ENCODE data around the gene ZNF407. TPM values are rescaled to one million over a fixed set of nuclear protein-coding genes. Genes with fewer than 3 reads are reported as not detected.

The ZNF407 gene
- total and polyA plus RNA-seq, 2 of the 13 experiments (the other 11 are each of a cell fraction or from before 2014, with no cell fraction given) = 2.3 to 8.7 TPM

- TF ChIP-seq, protein P1, sequence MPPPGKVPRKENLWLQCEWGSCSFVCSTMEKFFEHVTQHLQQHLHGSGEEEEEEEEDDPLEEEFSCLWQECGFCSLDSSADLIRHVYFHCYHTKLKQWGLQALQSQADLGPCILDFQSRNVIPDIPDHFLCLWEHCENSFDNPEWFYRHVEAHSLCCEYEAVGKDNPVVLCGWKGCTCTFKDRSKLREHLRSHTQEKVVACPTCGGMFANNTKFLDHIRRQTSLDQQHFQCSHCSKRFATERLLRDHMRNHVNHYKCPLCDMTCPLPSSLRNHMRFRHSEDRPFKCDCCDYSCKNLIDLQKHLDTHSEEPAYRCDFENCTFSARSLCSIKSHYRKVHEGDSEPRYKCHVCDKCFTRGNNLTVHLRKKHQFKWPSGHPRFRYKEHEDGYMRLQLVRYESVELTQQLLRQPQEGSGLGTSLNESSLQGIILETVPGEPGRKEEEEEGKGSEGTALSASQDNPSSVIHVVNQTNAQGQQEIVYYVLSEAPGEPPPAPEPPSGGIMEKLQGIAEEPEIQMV (CRISPR knock-in tag; IDR thresholded peaks at IDR 0.05; ENCODE audit: low read depth) = no peak
- TF ChIP-seq CENPT (CRISPR knock-in tag; IDR thresholded peaks at IDR 0.05; ENCODE audit: low read depth) (no peak), KLF16 (CRISPR knock-in tag; IDR thresholded peaks at IDR 0.05) (peak in 1 of 2 experiments; percentile 46; a peak in 1 of 4 replicates), HNF4G (IDR thresholded peaks at IDR 0.05; ENCODE audit: borderline replicate concordance, low read depth, low read length) (no peak), HNF4G (CRISPR knock-in tag; IDR thresholded peaks at IDR 0.05; ENCODE audit: borderline replicate concordance, low read depth) (no peak), KMT2B (CRISPR knock-in tag; IDR thresholded peaks at IDR 0.05) (no peak; the same call in 1 of the 2 replicates), ZFX (CRISPR knock-in tag; IDR thresholded peaks at IDR 0.05; ENCODE audit: low read depth) (peak; percentile 99), TBL1XR1 (IDR thresholded peaks at IDR 0.05; ENCODE audit: borderline replicate concordance, low read length, partially characterized antibody) (no peak), KLF11 (CRISPR knock-in tag; IDR thresholded peaks at IDR 0.05) (no peak; the same call in 1 of the 2 replicates)
Observed at GRCh38 chr18:74597034-74597661, 522 bp upstream of the ZNF407 start (continued).

- peaks cover 26% of the 10 kb centered on the region for H3K4me1 ChIP-seq (ENCODE audit: insufficient read depth, low read length)
- peak overlapping the region; percentile 89 for H3K9ac ChIP-seq (ENCODE audit: insufficient read depth, low read depth, low read length)
- no peaks in the 10 kb centered on the region for H3K9me3 ChIP-seq (ENCODE audit: low read length)
- peak overlapping the region; percentile 81 to 91 (median 90) for H3K4me3 ChIP-seq (replicated peaks in 1 of 3; ENCODE audit: insufficient read depth in 1 of 3, low read depth in 2 of 3, low read length in 3 of 3)
- H4K20me1 ChIP-seq (ENCODE audit: insufficient read depth, low read length) = no peaks in the 10 kb centered on the region; the same call in 1 of the 2 replicates
- no peaks in the 10 kb centered on the region for H3K36me3 ChIP-seq (replicated peaks in 1 of 2; ENCODE audit: control insufficient read depth in 1 of 2, insufficient read depth in 2 of 2, low read length in 2 of 2)
- H3K27me3 ChIP-seq (ENCODE audit: control insufficient read depth in 1 of 2, insufficient read depth in 2 of 2, low read length in 2 of 2) = no peaks in the 10 kb centered on the region; a peak in 1 of 5 replicates
- H3K27ac ChIP-seq (ENCODE audit: extremely low read length, insufficient read depth, low read length) = peak overlapping the region; percentile 85
- H2AFZ ChIP-seq (ENCODE audit: low read length) = no peak overlapping the region
- H3K79me2 ChIP-seq (ENCODE audit: insufficient read depth, low read length) = peaks cover 57% of the 10 kb centered on the region
- DNase-seq (ENCODE audit: low spot score) (peak; percentile 60), FAIRE-seq (no peak), ATAC-seq (peak; percentile 83)
- in situ Hi-C loops (cut with HindIII; ENCODE audit: extremely low pct_ligation_motif_present, low pct_unique_long_range_greater_than_20kb) (no loop called here), intact Hi-C loops (cut with micrococcal nuclease; ENCODE audit: unreplicated experiment) (loop anchor here (5.0 kb wide), 2 partner anchors 101 to 614 kb away; partner anchors contain the start of genes CNDP2 and TSHZ1)
- no TSS peak for BruUV-seq (replicated peaks)
- H3K4me2 ChIP-seq (ENCODE audit: low read depth, low read length) = peak overlapping the region; percentile 89
- CTCF ChIA-PET (ENCODE audit: low intra/inter-chr PET ratio, low total read pairs) = no interaction called here
- 0% methylated on average over 8 of the region's 44 CpGs for WGBS (ENCODE audit: low lambda C conversion rate)
- POLR2A ChIA-PET = interaction anchor here (1.0 to 2.1 kb wide), 2 partner anchors 57 to 102 kb away, joined by 3 to 10 read pairs; partner anchors contain the start of gene CNDP2
- TF ChIP-seq ZNF589 (CRISPR knock-in tag; conservative IDR thresholded peaks at IDR 0.05) (no peak), ZNF878 (CRISPR knock-in tag; IDR thresholded peaks at IDR 0.05) (no peak), ZNF138 (CRISPR knock-in tag; IDR thresholded peaks at IDR 0.05; ENCODE audit: low read depth) (peak; percentile 77; the same call in 1 of the 2 replicates), EED (CRISPR knock-in tag; IDR thresholded peaks at IDR 0.05) (peak; percentile 77), MLLT10 (CRISPR knock-in tag; IDR thresholded peaks at IDR 0.05) (no peak), E2F1 (CRISPR knock-in tag; IDR thresholded peaks at IDR 0.05) (no peak), RARA (CRISPR knock-in tag; IDR thresholded peaks at IDR 0.05) (peak; percentile 20; the same call in 1 of the 2 replicates)
- TF ChIP-seq, protein P2, sequence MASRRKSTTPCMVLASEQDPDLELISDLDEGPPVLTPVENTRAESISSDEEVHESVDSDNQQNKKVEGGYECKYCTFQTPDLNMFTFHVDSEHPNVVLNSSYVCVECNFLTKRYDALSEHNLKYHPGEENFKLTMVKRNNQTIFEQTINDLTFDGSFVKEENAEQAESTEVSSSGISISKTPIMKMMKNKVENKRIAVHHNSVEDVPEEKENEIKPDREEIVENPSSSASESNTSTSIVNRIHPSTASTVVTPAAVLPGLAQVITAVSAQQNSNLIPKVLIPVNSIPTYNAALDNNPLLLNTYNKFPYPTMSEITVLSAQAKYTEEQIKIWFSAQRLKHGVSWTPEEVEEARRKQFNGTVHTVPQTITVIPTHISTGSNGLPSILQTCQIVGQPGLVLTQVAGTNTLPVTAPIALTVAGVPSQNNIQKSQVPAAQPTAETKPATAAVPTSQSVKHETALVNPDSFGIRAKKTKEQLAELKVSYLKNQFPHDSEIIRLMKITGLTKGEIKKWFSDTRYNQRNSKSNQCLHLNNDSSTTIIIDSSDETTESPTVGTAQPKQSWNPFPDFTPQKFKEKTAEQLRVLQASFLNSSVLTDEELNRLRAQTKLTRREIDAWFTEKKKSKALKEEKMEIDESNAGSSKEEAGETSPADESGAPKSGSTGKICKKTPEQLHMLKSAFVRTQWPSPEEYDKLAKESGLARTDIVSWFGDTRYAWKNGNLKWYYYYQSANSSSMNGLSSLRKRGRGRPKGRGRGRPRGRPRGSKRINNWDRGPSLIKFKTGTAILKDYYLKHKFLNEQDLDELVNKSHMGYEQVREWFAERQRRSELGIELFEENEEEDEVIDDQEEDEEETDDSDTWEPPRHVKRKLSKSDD (CRISPR knock-in tag; IDR thresholded peaks at IDR 0.05; ENCODE audit: low read depth) = peak; percentile 62; the same call in 1 of the 2 replicates
Observed at GRCh38 chr18:74598350-74599001, 806 bp downstream of the ZNF407 start.
